Amniotic stem cell (primary cell): Measurements from ENCODE around the gene SNAPIN.

ENCODE experiments used
- DNase-seq: peaks from one replicate; lab custom pipeline; 2025; lab: John Stamatoyannopoulos, UW

The SNAPIN gene

GRCh38 chr1:153678519-153679336 is 20.2 kb downstream of the SNAPIN start, which contains the start of gene NPR1:
NPR1 (plus strand) TSS chr1:153678688; CDS start chr1:153679109, 421 bp downstream.
- DNase-seq: peak; percentile 39

- no peak for DNase-seq
Observed at GRCh38 chr1:153679337-153680119, 21.0 kb downstream of the SNAPIN start.

DNA sequence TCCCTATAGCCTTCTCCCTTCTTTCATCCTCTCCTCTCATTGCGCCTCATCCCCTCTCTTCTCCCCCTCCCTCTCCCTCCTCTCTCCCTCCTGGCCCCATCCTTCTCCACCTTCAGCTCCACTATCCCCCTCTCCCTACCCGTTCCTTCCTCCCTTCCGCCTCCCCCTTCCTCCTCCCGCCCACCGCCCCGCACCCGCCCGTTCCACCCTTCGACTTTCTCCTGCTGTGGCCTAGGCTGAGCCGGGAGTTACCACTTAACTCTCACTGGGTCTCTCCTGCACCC is 21.6 kb downstream of the SNAPIN start:
- no peak for DNase-seq

DNA sequence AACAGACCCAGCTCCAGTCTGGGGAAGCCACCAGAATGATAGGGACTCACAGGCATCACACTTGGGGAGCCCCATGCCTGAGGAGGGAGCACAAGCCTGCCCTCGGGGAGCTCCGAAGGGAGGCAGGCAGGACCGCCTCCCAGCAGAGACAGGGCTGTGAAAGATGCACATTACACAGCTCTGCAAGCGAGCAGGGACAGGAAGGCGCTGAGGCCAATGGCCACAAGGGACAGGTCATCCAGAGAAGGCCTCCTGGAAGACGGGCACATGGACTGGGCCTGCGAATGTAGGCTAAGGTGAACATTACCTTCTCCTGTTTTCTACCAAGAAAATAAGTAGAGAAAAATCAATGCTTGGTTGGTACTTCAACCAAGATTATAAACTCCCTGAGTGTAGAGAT is 24.2 kb downstream of the SNAPIN start:
- no peak for DNase-seq

DNA sequence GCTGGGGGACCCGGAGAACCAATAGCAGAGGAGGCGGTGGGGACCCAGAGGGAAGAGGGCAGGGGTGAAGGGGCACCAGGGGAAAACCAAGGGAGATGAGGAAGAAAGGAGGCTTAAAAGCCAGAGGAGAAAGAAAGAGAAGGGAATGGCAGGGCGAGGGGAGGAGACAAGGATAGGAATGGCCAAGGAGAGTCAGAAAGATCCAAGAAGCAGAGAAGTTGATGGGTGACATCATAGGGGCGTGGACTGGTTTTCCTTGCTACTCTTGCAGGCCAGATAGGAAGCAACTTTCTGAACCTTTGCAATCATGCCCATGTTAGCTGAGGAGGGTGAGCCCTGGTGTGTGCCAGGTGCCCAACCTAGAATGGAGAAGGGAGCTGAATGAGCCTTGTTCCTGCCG is 25.4 kb downstream of the SNAPIN start:
- DNase-seq: no peak

DNA sequence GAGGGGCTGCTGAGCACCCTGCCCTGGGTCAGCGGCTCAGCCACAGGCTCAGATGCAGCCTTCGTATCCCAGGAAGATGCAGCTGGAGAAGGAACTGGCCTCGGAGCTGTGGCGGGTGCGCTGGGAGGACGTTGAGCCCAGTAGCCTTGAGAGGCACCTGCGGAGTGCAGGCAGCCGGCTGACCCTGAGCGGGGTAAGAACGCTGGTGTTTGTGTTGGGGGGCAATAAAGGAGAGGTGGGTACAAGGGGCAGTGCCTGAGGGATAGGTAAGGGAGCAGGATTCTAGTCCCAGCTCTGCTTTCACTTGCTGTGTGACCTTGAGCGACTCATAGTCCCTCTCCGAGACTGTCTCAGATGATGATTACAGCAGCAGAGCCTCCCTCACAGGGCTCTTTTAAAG is 26.4 kb downstream of the SNAPIN start:
- no peak for DNase-seq

DNA sequence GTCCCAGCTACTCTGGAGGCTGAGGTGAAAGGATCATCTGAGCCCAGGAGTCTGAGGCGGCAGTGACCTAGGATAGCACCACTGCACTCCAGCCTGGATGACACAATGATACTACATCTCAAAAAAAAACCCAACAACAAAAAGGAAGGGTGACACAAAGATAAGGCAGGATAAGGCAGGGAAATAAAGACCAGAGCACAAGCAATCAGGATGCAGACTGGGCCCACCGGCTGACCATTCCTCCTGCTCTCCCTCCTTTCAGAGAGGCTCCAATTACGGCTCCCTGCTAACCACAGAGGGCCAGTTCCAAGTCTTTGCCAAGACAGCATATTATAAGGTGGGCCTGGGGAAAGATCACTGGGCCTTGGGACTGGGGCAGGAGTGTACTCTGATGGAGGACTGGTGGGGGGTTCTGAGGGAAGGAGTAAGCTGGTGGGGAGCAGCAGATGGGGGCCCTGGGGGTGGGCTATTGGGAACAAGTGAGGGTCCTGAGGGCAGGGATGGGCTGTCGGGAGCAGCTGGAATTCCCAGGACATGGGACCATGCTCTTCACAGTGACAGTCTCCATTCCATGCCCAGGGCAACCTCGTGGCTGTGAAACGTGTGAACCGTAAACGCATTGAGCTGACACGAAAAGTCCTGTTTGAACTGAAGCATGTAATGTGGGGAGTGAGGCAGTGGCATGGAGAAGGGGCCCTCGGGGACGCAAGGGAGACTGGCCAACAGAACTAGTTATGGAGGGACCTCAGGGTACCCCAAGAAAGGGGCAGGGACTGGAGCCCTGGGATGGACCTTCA is 27.2 kb downstream of the SNAPIN start:
- DNase-seq: no peak

DNA sequence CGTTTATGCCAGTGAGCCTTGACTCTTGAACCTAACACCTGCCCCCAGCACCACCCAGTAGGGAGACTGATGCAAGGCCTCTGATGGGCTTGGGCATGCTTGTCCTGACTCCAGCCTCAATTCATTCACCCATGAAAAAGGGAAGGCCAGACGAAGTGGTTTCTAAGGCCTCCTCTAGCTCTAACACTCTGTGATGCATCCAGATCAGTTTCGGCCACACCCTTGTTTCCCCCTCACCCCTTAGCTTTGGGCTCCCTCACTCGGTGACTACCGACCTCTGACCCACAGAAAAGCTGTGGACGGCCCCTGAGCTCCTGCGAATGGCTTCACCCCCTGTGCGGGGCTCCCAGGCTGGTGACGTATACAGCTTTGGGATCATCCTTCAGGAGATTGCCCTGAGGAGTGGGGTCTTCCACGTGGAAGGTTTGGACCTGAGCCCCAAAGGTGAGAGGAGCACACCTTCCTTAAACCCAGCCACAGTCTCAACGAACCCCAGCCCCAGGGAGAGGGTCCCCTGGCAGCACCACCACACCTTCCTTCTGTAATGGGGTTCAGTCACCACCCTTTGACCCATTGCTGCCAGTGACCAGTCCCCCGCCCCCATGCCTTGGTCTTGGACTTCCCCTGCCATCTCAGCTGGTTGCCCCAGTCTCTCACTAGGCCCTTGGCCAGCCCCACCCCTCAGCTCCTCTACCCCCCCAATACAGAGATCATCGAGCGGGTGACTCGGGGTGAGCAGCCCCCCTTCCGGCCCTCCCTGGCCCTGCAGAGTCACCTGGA is 29.0 kb downstream of the SNAPIN start:
- DNase-seq: no peak

GRCh38 chr1:153688276-153688675 is 29.8 kb downstream of the SNAPIN start:
- no peak for DNase-seq

GRCh38 chr1:153688736-153689328 is 30.3 kb downstream of the SNAPIN start:
- no peak for DNase-seq

GRCh38 chr1:153693466-153693865 is 35.0 kb downstream of the SNAPIN start:
- DNase-seq: no peak

DNA sequence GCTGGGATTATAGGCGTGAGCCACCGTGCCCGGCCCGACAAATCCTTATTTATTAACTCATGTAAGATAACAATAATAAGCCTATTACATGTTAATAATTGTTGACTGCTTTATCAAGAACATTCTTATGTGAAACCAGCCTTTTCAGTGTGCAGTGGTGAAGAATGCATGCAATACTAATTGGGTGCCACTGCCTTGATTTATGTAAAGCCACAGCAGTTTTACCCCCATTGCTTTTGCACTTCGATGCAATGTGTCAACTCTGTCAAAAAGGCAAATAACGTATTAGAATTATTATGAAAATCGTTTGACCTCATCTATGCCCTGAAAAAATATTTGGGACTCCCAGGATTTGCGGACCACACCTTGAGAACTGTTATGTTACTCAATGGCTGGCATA is 38.2 kb downstream of the SNAPIN start:
- DNase-seq: no peak

- no peak for DNase-seq
Observed at GRCh38 chr1:153697191-153698019, 38.9 kb downstream of the SNAPIN start.

- DNase-seq: no peak
Observed at GRCh38 chr1:153698020-153698922, 39.8 kb downstream of the SNAPIN start.

DNA sequence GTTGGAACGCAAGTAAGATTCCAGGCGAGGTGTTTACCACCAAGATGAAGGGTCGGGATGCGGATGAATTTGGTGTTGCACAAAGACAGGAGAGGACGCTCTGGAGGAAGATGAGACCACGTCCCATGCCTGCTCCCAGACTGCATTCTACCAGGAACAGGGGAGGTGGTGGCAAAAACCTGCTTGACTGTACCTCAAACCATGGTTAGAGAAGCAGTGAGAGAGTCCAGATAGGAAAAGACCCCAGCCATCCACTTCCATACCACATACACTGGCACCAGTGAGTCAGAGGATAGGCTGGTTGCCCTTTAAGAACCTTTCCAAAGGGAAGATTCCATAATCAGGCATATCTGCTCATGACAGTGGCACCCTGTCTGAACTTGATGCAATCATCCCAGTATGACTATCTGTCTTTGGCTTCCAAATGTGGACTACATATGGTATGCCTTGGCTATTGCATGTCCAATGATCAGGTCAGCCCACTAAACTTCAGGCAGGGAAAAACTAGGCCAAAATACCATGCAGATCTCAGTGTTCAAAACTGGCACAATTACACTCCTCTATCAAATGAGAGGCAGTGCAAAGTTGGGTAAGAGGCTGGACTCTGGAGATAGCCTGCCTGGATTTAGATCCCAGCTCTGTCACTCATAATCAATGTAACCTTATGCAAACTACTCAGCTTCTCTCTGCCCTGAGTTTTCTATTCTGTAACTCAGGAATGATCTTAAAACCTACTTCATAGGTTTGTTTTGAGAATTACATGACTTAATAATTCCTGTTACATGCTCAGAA is 40.6 kb downstream of the SNAPIN start:
- DNase-seq: no peak

GRCh38 chr1:153699768-153700167 is 41.3 kb downstream of the SNAPIN start:
- no peak for DNase-seq

DNA sequence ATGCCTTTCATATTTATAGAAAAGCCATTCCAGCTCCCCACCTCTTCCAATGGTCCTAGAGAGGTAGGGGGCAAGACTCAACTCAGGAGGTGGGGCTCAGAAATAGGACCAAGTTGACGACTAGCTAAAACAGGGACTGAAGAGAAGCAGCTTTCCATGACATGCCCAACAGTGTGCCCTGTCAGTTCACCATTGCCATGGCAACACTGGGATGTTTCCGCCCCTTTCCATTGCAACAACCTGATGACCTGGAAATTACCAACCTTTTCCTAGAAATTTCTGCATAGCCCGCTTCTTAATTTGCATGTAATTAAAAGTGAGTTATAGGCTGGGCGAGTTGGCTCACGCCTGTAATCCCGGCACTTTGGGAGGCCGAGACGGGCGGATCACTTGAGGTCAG is 47.0 kb downstream of the SNAPIN start:
- no peak for DNase-seq

DNA sequence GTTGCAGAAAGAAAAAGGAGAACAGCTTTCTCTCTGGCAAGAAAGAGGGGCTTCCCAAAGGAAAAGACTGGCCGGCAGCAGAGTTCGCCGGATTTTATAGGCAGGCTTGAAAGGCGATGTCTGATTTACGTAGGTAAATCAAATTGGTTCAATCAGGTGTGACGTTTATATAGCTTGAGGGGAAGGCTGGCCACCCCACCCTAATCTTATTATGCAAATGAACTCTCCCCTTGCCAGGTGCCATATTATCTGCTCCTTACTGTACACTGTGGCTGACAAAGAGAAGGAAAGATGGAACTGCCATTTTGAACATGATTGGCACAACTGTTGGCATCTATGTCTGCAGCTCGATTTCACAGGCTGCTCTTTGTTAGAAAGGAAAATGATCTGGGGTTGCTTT is 52.5 kb downstream of the SNAPIN start:
- no peak for DNase-seq
